Femur (tissue), 1 donor: Measurements from ENCODE around the gene KMT5C.

Experiments used
- DNase-seq: peaks from one replicate; pipeline ENCODE4 v3.0.0-alpha.2; 2017

KMT5C gene

GRCh38 chr19:55348317-55349034 lies 8.8 kb downstream of the KMT5C start:
- no peak for DNase-seq

DNA sequence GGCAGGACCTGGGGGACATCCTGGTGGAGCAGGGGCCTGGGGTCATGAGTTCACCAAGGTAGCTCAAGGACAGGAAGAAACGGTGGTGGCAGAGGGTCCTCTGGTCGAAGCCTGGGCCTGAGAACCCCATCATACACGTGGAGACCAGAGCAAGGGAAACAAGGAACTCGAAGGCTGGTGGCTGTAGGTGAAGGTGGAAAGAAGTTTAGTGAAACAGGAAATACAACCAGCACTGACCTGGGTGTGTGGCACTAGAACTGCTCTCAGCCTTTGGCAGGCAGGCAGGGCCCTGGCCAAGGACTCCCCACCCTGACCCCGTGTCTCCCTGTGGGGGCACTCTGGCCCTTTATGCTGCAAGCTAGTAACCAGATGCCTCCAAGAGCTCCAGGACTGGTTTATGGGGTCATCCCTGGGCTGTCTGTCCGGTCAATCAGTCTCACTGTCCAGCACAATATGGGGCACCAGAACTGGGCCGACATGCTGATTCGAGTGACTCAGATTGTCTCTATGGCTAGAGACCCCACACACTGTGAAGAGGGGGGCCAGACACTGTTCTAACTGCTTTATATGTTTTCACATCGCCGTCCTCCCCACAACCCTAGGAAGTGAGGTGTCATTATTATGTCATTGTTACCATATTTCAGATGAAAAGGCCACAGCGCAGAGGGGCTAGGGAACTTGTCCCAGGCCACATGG lies 11.1 kb downstream of the KMT5C start:
- no peak for DNase-seq

GRCh38 chr19:55352040-55352439 lies 12.4 kb downstream of the KMT5C start:
- no peak for DNase-seq

DNA sequence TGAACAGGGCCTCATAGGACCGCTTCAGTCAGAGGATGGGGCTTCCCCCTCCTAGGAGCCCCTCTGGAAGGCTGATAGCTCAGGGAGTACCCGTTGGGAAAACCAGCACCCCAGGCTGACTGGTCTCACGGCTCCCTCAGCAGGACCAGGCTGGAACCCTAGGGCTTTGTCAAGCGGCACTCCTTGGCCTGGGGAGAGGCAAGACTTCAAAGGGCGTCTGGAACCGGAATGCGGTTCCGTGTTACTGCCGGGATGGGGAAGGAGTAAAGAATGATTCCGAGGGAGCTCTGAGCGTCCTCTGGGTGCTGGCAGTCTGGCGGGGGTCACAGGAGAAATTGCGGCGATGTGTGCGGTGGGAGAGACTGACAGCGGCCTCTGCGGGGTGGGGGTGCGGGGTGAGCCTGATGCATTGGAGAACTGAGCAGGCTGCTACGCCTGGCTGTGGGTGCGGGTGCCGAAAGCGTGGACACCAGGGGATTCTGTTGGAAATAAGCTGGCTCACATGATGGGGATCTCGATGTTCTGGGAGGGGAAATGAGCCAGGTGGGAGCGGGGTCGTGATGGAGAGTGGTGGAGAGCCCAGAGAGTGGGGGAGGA lies 13.0 kb downstream of the KMT5C start:
- DNase-seq = peak; percentile 7

- DNase-seq = peak; percentile 14
Measured at GRCh38 chr19:55353356-55353802, 13.7 kb downstream of the KMT5C start.

DNA sequence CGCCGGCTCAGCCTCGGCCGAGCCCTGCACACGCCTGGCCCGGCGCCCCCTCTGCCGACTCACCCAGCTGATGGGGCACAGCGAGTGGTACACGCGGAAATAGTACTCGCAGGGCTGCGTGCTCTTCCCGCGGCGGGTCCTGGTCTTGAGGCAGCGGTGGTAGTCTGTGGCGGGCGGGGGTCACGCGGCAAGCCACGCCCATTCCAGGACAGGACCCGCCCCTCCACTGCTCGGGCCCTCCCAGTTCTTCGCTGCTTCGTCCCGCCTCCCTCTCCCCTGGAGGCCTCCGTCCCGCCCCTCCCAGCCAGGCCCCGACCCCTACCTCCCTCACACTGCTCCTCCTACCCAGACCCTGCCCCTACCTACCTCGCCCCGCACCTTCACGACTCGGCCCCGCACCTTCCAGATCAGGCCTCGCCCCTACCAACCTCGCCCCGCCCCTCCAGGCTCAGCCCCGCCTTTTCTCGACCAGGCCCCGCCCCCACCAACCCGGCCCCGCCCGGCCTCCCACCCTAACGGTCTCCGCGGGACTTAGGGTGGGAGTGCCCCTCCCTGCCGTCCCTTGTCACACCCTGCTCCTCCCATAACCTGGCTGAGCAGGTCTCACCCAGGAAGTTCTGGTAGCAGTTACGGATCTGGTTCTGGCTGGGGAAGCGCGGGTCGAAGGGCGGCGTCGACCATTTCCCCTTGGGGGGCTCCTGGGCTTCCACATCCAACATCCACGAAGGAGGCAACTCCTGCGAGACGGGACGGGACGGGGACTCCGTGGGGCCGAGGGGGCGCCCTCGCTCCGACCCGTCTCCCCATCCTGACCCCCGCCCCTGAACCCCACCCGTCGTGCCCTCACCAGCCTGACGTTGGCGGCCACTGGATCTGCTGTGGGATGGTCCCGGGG lies 14.4 kb downstream of the KMT5C start:
- DNase-seq = peak; percentile 73

DNA sequence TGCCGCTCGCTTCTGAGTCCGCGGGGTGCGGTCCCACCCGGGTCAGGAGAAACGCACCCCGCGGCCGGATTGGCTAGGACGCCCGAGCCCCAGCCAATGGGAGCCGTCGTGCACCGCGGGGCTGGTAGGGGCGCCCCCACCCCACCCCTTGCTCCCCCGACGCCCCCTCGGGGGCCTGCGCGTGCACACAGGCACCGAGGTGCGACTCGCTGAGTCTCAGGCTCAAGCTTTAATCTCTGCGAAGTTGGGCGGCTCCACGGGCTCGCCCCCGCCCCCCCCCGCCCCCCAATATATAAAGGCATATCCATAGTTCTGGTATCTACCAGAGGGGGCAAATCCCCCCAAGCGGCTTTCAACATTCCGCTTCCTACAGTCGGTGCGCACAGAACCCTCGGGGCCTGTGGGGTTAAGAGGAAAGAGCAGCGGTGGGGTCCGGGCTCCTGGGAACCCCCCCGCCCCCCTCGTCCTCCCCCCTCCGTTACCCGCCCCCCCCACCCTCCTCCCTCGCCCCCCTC lies 15.1 kb downstream of the KMT5C start, which contains the start of gene COX6B2:
Gene COX6B2 (minus strand): TSS at position 22 of the 515 bp plus-strand sequence. CDS start 198 bp downstream, outside the sequence.
- DNase-seq = no peak

DNA sequence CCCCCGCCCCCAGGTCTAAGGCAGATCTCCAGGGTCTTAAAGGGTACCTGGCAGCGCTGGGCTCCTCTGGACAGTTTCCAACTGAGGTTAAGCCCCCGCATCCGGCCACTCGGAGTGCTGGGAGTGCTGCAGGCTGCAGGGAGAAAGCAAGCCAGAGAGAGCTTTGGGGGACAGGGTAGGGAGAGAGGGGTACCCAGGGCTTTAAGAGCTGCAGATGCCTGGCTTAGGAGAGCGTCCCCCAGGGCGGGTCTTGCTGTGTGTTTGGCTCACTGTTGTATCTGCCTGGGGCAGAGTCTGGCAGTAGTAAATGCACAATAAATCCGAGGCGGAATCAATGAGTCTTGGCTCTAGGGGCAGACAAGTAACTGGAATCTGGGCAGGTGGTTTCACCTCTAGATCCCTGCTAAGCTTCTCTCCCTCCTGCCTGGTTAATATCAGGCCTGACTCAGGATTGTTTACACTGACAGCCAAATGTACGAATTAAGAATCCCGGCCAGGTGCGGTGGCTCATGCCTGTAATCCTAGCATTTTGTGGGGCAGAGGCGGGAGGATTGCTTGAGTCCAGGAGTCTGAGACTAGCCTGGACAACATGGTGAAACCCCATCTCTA lies 15.6 kb downstream of the KMT5C start:
- DNase-seq = no peak

GRCh38 chr19:55358493-55358892 lies 18.8 kb downstream of the KMT5C start:
- no peak for DNase-seq

GRCh38 chr19:55358943-55359908 lies 19.6 kb downstream of the KMT5C start:
- no peak for DNase-seq

DNA sequence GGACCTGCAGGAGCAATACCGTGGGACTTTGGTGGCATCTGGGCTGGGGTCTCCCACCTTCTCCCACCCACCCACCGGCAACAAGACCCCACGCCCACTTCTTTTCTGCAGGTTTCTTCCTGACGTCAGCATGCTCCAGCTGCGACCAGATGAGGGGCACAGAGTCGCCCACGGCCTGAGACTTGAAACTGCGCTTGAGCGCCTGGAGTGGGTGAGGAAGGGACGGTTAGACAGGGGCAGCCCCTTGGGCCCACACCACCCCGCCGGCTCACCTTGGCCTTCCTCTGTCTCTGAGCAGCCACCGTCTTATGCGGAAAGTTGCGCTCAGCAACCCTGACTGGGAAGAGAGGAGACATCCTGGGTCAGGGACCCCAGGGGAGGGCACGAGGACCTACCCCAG lies 21.2 kb downstream of the KMT5C start:
- DNase-seq = no peak

DNA sequence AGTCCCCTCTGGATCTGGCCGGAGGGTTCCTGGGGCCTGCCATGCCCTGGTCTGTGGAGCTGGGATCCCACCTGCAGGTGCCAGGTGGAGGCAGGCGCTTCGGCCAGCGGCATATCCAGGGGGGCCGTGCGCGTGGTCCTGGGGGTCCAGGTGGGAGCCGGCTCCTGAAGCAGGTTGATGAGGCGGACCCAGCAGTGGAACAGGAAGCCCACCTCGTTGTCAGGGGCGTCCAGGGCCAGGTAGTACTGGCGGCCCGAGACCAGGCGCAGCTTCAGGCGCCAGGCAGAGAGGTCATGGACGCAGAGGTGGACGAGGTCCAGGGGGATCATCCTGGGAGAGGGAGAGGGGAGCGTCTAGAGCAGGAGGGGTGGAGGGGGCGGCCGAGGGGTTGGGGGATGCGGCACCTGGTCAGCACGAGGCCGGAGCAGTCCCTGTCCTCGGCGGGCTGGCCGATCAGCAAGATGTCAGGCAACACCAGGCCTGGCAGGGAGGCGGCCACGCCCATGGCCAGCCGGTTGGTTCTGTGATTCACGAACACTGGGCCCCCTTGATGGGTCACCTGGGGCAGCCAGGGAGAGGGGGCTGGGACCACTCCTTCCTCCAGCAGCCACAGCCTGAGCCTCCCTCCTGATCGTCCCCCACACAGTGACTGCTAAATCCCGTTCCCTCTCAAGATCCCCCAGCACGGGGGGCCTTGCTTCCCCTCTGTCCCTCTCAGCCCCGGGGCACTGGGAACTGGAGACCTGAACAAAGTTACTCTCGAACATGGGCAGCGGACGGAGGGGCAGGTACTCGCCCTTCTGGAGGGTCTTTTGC lies 22.7 kb downstream of the KMT5C start:
- no peak for DNase-seq

DNA sequence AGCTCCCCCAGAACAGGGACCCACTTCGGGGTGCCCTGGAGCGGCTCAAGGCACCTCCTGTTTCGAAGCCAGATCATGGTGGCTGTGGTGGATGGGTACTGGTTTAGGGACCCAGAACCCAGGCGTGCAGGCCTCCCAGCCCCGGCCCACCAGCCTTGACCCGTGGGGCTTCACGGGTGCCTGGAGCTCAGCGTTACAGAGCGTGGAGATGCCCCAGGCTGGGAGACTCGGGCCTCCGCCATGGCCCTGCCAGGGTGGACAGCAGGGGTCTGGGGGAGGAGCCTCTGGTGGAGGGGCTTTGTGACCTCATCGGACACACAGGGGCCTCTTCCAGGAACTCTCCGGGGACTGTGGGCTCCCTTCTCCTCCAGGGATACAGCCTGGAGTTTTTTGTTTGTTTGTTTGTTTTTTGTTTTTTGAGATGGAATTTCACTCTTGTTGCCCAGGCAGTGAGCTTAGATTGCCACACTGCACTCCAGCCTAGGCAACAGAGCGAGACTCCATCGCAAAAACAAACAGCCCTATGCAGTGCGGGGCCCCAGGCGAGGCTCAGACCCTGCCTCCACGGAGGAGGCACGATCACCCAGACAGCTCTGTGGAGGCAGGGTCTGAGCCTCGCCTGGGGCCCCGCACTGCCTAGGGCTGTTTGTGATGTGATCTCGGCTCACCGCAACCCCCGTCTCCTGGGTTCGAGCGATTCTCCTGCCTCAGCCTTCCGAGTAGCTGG lies 23.5 kb downstream of the KMT5C start, which contains the start of gene GARIN5B:
Gene GARIN5B (minus strand): TSS at position 271 of the 727 bp plus-strand sequence. CDS start 194 bp downstream, at position 77.
- DNase-seq = no peak

DNA sequence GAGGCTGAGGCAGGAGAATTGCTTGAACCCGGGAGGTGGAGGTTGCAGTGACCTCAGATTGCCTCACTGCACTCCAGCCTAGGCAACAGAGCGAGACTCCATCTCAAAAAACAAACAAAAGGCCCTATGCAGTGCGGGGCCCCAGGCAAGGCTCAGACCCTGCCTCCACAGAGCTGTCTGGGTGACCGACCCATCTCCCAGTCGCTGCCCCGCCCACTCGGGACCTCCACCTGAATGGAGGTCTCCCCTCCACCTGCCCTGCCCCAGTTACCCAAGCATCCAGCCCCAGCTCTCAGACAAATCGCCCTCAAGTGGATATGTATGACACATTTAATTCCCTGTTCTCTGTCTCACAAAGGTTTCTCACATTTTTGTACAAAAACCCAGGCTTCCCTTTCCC lies 25.6 kb downstream of the KMT5C start:
- no peak for DNase-seq

GRCh38 chr19:55365964-55366363 lies 26.3 kb downstream of the KMT5C start:
- no peak for DNase-seq

- no peak for DNase-seq
Measured at GRCh38 chr19:55366790-55367189, 27.1 kb downstream of the KMT5C start.

- no peak for DNase-seq
Measured at GRCh38 chr19:55368106-55368505, 28.4 kb downstream of the KMT5C start.

DNA sequence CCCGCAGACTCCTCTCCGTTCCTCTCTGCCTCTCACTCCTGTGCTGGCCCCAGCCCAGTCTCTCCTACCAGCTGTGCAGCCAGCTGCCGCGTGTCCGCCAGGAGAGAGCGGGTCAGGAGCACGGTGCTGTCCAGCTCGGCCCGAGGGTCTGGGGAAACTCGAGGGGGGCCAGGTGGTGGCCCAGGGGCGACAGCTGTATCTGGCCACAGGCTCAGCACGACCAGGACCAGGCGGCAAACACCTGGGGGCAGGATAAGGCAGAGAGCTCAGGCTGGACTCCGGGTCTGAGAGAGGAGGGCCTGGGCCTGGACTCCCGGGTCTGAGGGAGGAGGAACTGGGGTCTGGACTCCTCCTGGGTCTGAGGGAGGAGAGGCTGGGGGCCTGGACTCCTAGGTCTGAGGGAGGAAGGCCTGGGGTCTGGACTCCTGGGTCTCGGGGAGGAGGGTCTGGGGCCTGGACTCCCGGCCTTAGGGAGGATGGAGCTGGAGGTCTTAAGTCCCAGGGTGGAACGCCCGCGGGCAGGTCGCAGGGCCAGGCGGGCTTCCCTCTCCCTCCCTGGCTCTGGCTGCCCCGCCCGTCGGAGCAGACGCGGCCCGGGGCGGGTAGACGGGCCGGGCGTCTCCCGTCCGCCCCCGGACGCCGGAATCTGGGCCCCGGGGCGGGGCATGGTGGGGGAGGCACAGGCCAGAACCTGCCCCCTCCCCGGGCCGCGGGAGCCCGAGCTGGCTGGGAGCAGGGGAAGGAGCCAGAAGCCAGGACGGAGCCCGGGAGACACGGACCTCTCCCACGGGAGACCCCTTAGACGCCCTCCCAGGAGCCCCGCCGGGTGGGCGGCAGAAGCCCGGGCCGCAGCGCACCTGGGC lies 29.3 kb downstream of the KMT5C start:
- DNase-seq = no peak
